Subcutaneous adipose tissue (tissue), 4 donors: ENCODE data around the gene SPIRE1. TPM values are rescaled to one million over a fixed set of nuclear protein-coding genes. Genes with fewer than 3 reads are reported as not detected.

ENCODE experiments used
- CTCF ChIP-seq: fragments of 450-650 bp; IDR thresholded peaks from one replicate; pipeline ENCODE4 v1.5.1; 2016; ENCODE audit warnings: low read depth, mild to moderate bottlenecking, control low read depth, antibody characterized with exemption, moderate library complexity
- total RNA-seq, 4 donors: library from RNA; depleted of rRNA; stranded (reverse); fragments of >200 nt; gene quantifications; one replicate each; pipeline ENCODE4 v1.1.0, GENCODE V29; 2016

Gene SPIRE1
- total RNA-seq, 4 donors from 2014 or later = 25.3 to 32.8 (median 27.9) TPM

- TF ChIP-seq CTCF = no peak
Observed at GRCh38 chr18:12424252-12424651, 233.7 kb downstream of the SPIRE1 start.

- no peak for TF ChIP-seq CTCF
Observed at GRCh38 chr18:12423820-12424219, 234.1 kb downstream of the SPIRE1 start.

- TF ChIP-seq CTCF = no peak
Observed at GRCh38 chr18:12423393-12423792, 234.5 kb downstream of the SPIRE1 start.

GRCh38 chr18:12422936-12423335 is 235.0 kb downstream of the SPIRE1 start:
- TF ChIP-seq CTCF = no peak

GRCh38 chr18:12421732-12422131 is 236.2 kb downstream of the SPIRE1 start:
- no peak for TF ChIP-seq CTCF

- no peak for TF ChIP-seq CTCF
Observed at GRCh38 chr18:12420821-12421421, 237.0 kb downstream of the SPIRE1 start.

- no peak for TF ChIP-seq CTCF
Observed at GRCh38 chr18:12417687-12418086, 240.2 kb downstream of the SPIRE1 start.
